GM13976 (cell line): ENCODE results near the gene MSANTD2.

Source experiments
- DNase-seq: peaks from one replicate; pipeline ENCODE4 v3.0.0; 2012; ENCODE audit warnings: low spot score
- in situ Hi-C: fragments of 300-500 bp; cut with MboI; formaldehyde crosslinking; loops from one replicate; pipeline ENCODE4 v1.12.0; 2022; ENCODE audit warnings: low sequenced_read_pairs, mixed read lengths, inconsistent platforms; ENCODE audit not compliant: unreplicated experiment
- TF ChIP-seq, protein P1 (sequence below): IDR thresholded peaks from 2 replicates; pipeline ENCODE4 v1.5.1; 2012; ENCODE audit warnings: borderline replicate concordance, mild to moderate bottlenecking; ENCODE audit not compliant: insufficient read depth; ENCODE audit errors: extremely low read depth, missing control alignments, control extremely low read depth

MSANTD2 gene

DNA sequence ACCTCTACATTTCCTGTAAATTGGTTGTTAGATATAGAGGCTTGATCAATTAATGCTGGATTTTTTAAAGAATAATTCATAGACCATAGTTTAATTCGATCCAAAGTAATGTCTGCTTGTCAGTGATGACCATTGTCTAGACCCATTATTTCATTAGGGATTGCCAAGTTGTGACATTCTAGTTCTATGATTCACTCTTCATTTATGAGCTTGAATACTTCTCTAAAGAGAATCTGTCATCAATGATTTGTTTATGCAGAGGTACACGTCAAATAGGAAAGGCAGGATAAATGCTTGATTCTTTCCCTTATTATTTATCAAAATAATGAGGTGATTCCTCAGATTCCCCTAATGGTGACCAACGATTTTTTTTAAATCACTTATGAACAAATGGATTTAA, 41.0 kb upstream of the MSANTD2 start:
- DNase-seq = no peak
- TF ChIP-seq, protein P1, sequence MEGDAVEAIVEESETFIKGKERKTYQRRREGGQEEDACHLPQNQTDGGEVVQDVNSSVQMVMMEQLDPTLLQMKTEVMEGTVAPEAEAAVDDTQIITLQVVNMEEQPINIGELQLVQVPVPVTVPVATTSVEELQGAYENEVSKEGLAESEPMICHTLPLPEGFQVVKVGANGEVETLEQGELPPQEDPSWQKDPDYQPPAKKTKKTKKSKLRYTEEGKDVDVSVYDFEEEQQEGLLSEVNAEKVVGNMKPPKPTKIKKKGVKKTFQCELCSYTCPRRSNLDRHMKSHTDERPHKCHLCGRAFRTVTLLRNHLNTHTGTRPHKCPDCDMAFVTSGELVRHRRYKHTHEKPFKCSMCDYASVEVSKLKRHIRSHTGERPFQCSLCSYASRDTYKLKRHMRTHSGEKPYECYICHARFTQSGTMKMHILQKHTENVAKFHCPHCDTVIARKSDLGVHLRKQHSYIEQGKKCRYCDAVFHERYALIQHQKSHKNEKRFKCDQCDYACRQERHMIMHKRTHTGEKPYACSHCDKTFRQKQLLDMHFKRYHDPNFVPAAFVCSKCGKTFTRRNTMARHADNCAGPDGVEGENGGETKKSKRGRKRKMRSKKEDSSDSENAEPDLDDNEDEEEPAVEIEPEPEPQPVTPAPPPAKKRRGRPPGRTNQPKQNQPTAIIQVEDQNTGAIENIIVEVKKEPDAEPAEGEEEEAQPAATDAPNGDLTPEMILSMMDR = no peak
- in situ Hi-C loops = no loop called here

DNA sequence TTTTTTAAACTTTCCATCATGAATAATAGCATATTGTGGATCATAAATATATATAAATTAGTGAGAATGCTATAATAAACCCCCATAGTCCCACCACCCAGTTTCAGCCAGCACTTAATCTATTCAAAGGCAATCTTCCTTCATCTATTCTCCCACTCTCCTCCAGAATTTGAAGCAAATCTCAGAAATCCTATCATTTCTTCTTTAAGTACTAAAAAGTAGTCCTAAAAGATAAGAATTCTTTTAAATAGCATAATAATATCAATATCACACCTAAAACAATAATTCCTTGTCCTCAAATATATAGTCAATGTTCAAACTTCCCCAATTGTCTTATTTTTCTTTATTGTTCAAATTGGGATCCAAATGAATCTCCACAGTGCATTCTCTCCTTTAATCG, 40.5 kb upstream of the MSANTD2 start:
- DNase-seq = no peak
- TF ChIP-seq, protein P1 = no peak
- in situ Hi-C loops = no loop called here

DNA sequence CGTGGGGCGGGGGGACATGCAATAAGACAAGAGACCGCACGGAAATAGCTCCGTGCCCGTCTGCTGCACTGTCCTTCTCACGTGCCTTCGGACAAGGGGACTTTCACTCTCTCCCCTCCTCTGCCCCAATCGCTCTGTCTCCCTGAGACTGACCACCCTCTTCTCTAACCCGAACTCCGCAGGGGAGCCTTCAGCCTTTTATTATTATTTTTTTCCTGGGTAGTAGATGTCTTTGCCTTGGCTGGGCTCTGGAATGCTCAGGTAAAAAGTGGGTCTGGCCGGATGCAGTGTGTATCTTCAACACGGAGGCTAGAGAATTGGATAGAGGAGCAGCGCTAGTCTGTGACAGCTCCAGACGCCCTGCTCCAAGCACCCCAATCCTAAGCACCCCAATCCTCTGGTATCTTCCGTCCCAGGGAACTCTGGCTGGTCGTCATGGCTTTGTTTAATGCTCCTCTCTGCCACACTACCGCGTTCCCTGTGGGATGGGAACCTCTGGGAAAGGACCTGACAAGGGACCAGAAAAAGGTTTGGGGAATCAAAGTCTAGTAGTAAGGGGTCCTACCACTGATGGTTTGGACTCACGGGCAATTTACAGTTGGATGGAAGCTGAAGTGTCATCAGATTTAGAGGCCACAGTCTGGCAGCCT, 39.9 kb upstream of the MSANTD2 start:
- in situ Hi-C loops = loop anchor here (10.0 kb wide), 1 partner anchor 175 kb away; no protein-coding TSS in a partner anchor
- DNase-seq = no peak

DNA sequence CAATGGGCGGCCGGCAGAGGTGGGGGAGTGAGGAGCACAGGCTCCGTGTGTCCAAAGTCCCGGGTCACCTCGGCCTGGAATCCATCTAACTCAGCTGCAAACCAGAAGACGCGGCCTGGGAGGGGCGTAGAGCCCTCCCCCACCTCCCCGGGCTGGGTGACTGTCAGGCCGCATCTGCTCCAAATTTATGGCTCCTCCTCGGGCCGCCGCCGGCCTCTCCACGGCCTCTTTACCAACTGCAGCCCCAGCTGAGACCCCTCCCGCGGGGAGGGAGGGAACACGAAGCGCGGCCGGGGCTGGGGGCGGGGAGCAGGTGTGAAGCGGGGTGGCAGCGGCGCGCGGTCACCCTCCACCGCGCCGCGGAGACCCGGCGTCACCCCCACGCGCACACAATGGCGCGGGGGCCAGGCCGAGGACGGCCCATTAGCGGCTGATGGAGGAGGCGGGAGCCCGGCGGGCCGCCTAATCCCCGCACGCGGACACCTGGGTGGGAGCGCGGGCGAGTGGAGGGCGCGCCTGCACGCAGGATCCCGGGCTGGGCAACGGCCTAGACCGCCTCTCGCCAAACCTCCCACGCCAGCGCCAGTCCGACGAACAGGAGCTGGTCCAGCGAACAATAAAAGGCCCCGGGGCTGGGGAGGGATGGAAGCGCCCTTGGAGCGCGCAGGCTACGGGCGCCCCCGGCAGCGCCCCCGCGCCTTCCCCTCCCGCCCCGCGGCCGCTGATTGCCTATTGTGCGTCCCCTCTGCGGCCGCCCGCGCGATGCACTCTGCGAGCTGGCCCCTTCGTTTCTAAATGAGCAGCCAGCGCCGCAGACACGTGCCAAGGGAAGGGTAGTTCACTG, 39.1 kb upstream of the MSANTD2 start:
- TF ChIP-seq, protein P1 = no peak
- in situ Hi-C loops = loop anchor here (10.0 kb wide), 1 partner anchor 175 kb away; no protein-coding TSS in a partner anchor
- peak; percentile 35 for DNase-seq

More for the DNA sequence above, 39.9 kb upstream of the MSANTD2 start:
- TF ChIP-seq, protein P1 = no peak

- TF ChIP-seq, protein P1 = no peak
- in situ Hi-C loops = loop anchor here (10.0 kb wide), 1 partner anchor 174 kb away; no protein-coding TSS in a partner anchor
- DNase-seq = no peak
These were observed 38.6 kb upstream of the MSANTD2 start for GRCh38 chr11:124838805-124839127.

DNA sequence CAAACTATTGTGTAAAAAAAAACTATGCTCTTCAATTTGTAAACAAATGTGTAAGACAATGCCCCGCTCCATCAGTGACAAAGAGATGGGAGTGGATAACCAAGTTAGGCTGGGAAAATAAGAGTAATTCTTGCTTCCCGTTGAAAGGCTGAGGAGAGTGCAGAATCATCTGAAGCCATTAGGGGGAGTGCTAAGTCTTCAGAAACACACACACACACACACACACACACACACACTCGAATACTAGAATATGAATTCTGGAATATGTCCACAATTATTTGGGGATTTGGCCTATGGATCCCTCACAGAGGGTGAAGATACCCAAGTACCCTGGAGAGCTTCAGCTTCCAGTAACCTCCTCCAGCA, 37.3 kb upstream of the MSANTD2 start:
- in situ Hi-C loops = loop anchor here (10.0 kb wide), 1 partner anchor 173 kb away; no protein-coding TSS in a partner anchor
- DNase-seq = peak; percentile 57
- TF ChIP-seq, protein P1 = peak; percentile 45
